GM23338 (cell line): ENCODE data around the gene NT5DC4. TPM values are rescaled to one million over a fixed set of nuclear protein-coding genes. Genes with fewer than 3 reads are reported as not detected.

Source experiments
- ATAC-seq: fragments of 200-7000 bp; cut with Tn5 transposase; 3 replicates; pipeline ENCODE4 v1.9.1; 2020
- DNase-seq: peaks from one replicate; pipeline ENCODE4 v3.0.0-alpha.2; 2015; ENCODE audit warnings: low spot score
- H2AFZ ChIP-seq: fragments of 200-600 bp; sonication (generic); 2 replicates; pipeline ENCODE4 v1.8.0; 2016; ENCODE audit warnings: antibody characterized with exemption, mild to moderate bottlenecking, moderate library complexity
- H3F3A ChIP-seq: fragments of 200-600 bp; sonication (generic); replicated peaks from 2 replicates; pipeline ENCODE4 v1.8.0; 2017; ENCODE audit warnings: antibody characterized with exemption, mixed run types, low read depth
- H3K27ac ChIP-seq: fragments of 200-600 bp; sonication (generic); 2 replicates; pipeline ENCODE4 v1.6.1; 2016; ENCODE audit warnings: low read depth
- H3K27me3 ChIP-seq: fragments of 200-600 bp; sonication (generic); 2 replicates; pipeline ENCODE4 v1.8.0; 2016; ENCODE audit warnings: mild to moderate bottlenecking, mixed run types, moderate library complexity; ENCODE audit not compliant: insufficient read depth
- H3K36me3 ChIP-seq: fragments of 200-600 bp; sonication (generic); 2 replicates; pipeline ENCODE4 v1.8.0; 2016; ENCODE audit warnings: mild to moderate bottlenecking; ENCODE audit not compliant: insufficient read depth
- H3K4me1 ChIP-seq: fragments of 200-600 bp; sonication (generic); 2 replicates; pipeline ENCODE4 v1.8.0; 2016; ENCODE audit warnings: mild to moderate bottlenecking, moderate library complexity; ENCODE audit not compliant: insufficient read depth
- H3K4me2 ChIP-seq: fragments of 200-600 bp; sonication (generic); 2 replicates; pipeline ENCODE4 v1.7.1; 2017; ENCODE audit warnings: mixed run types
- H3K4me3 ChIP-seq: fragments of 200-600 bp; sonication (generic); 2 replicates; pipeline ENCODE4 v1.6.1; 2016; ENCODE audit warnings: mixed run types
- H3K79me2 ChIP-seq: fragments of 200-600 bp; sonication (generic); replicated peaks from 2 replicates; pipeline ENCODE4 v1.8.0; 2017; ENCODE audit warnings: mild to moderate bottlenecking; ENCODE audit not compliant: insufficient read depth
- H3K9me2 ChIP-seq: fragments of 200-600 bp; sonication (generic); 2 replicates; pipeline ENCODE4 v1.8.0; 2017; ENCODE audit not compliant: insufficient read depth
- H4K20me1 ChIP-seq: fragments of 200-600 bp; sonication (generic); replicated peaks from 2 replicates; pipeline ENCODE4 v1.8.0; 2017; ENCODE audit warnings: mild to moderate bottlenecking; ENCODE audit not compliant: insufficient read depth
- H3K27ac Mint-ChIP-seq: 2 replicates; pipeline ENCODE4 v1.8.0; 2020; ENCODE audit warnings: inconsistent platforms, mild to moderate bottlenecking, moderate library complexity, mixed read lengths
- H3K27me3 Mint-ChIP-seq: 3 replicates; pipeline ENCODE4 v1.8.0; 2022; ENCODE audit warnings: low read depth, mild to moderate bottlenecking, moderate library complexity, mixed read lengths, inconsistent platforms; ENCODE audit not compliant: insufficient read depth, poor library complexity
- H3K36me3 Mint-ChIP-seq: 3 replicates; pipeline ENCODE4 v1.8.0; 2021; ENCODE audit warnings: low read depth, mild to moderate bottlenecking, inconsistent platforms, moderate library complexity, mixed read lengths
- H3K4me1 Mint-ChIP-seq: 3 replicates; pipeline ENCODE4 v1.8.0; 2020; ENCODE audit warnings: mild to moderate bottlenecking, inconsistent platforms, mixed read lengths
- H3K4me3 Mint-ChIP-seq: 3 replicates; pipeline ENCODE4 v1.8.0; 2021; ENCODE audit warnings: moderate library complexity, mild to moderate bottlenecking, inconsistent platforms, mixed read lengths
- H3K9me3 Mint-ChIP-seq: 3 replicates; pipeline ENCODE4 v1.8.0; 2020; ENCODE audit warnings: moderate library complexity, mild to moderate bottlenecking, inconsistent platforms, mixed read lengths
- CTCF ChIP-seq, 2 experiments: fragments of 200-600 bp in 1 of 2; sonication (generic) in 1 of 2; conservative IDR thresholded peaks; 2 replicates each; pipeline versions ENCODE4 v1.5.1 to v1.6.1; 2016 to 2017; ENCODE audit warnings: antibody characterized with exemption in 2 of 2, low read depth in 2 of 2, mild to moderate bottlenecking in 2 of 2, moderate library complexity in 1 of 2
- ETS1 ChIP-seq: IDR thresholded peaks from 2 replicates; pipeline ENCODE4 v1.6.1; 2016; ENCODE audit warnings: antibody characterized with exemption
- EZH2 ChIP-seq: fragments of 200-600 bp; sonication (generic); IDR thresholded peaks from one replicate; pipeline ENCODE4 v1.8.0; 2017; ENCODE audit warnings: antibody characterized with exemption, mild to moderate bottlenecking, low read depth; ENCODE audit not compliant: unreplicated experiment
- JUNB ChIP-seq: IDR thresholded peaks from one replicate; pipeline ENCODE4 v1.6.1; 2016; ENCODE audit warnings: antibody characterized with exemption; ENCODE audit not compliant: unreplicated experiment
- NANOG ChIP-seq: IDR thresholded peaks from 2 replicates; pipeline ENCODE4 v1.6.1; 2016; ENCODE audit warnings: antibody characterized with exemption, borderline replicate concordance
- REST ChIP-seq: IDR thresholded peaks from one replicate; pipeline ENCODE4 v1.6.1; 2018; ENCODE audit warnings: antibody characterized with exemption; ENCODE audit not compliant: unreplicated experiment
- ZNF114 ChIP-seq: fragments of 250-450 bp; sonication (Bioruptor Pico); IDR thresholded peaks from 2 replicates; pipeline ENCODE4 v1.5.0; 2020; ENCODE audit warnings: mild to moderate bottlenecking, moderate library complexity
- ZNF331 ChIP-seq: fragments of 250-450 bp; sonication (Bioruptor Pico); IDR thresholded peaks from 2 replicates; pipeline ENCODE4 v1.5.0; 2020; ENCODE audit warnings: low read depth, mild to moderate bottlenecking, moderate library complexity
- ZNF462 ChIP-seq: fragments of 250-450 bp; sonication (Bioruptor Pico); IDR thresholded peaks from 2 replicates; pipeline ENCODE4 v1.5.0; 2020; ENCODE audit warnings: mild to moderate bottlenecking, moderate library complexity
- polyA plus RNA-seq: library from polyadenylated mRNA; unstranded; fragments of >200 nt; fragmentation: Nextera tagmentation; extraction: Ambion mirVana; gene quantifications from 2 replicates; pipeline ENCODE4 v1.2.1, GENCODE V29; 2016
- total RNA-seq: library from RNA; depleted of rRNA; stranded (reverse); fragments of >200 nt; shearing (Covaris generic); gene quantifications from 2 replicates; pipeline ENCODE4 v1.2.3, GENCODE V29; 2014

The NT5DC4 gene
- total and polyA plus RNA-seq, 2 experiments from 2014 or later, result not detected

- no peak for TF ChIP-seq ZNF462
- TF ChIP-seq CTCF (conservative IDR thresholded peaks at IDR 0.05; ENCODE audit: low read depth in 2 of 2), result no peak
Observed at GRCh38 chr2:112772911-112773475, 52.2 kb downstream of the NT5DC4 start (continued).

- no peaks in the 10 kb centered on the region for H3K4me1 ChIP-seq
- no peaks in the 10 kb centered on the region for H3K36me3 Mint-ChIP-seq
- H3K9me3 Mint-ChIP-seq, result no peaks in the 10 kb centered on the region
- H3K79me2 ChIP-seq, result no peaks in the 10 kb centered on the region
- H3K27me3 Mint-ChIP-seq, result no peaks in the 10 kb centered on the region
- H3K27me3 ChIP-seq, result no peaks in the 10 kb centered on the region
- H3K9me2 ChIP-seq, result no peaks in the 10 kb centered on the region
- DNase-seq (no peak), ATAC-seq (no peak)
- no peak overlapping the region for H2AFZ ChIP-seq
- no peaks in the 10 kb centered on the region for H4K20me1 ChIP-seq
- H3K36me3 ChIP-seq, result no peaks in the 10 kb centered on the region
- no peak overlapping the region for H3K4me3 ChIP-seq
- no peaks in the 10 kb centered on the region for H3F3A ChIP-seq
- H3K4me3 Mint-ChIP-seq, result no peak overlapping the region
- peaks cover 3% of the 10 kb centered on the region; the same call in 2 of the 3 replicates for H3K4me1 Mint-ChIP-seq
- no peak overlapping the region for H3K27ac Mint-ChIP-seq
- H3K4me2 ChIP-seq, result no peak overlapping the region
- no peak overlapping the region for H3K27ac ChIP-seq
- TF ChIP-seq EZH2 (no peak), JUNB (no peak), ETS1 (no peak), ZNF114 (no peak), ZNF331 (CRISPR knock-in tag) (no peak), REST (no peak), CTCF (conservative IDR thresholded peaks at IDR 0.05; ENCODE audit: low read depth in 2 of 2) (no peak), NANOG (no peak)
Observed at GRCh38 chr2:112773556-112773955, 52.7 kb downstream of the NT5DC4 start.
